Esophagus (tissue), 2 donors: Measurements from ENCODE around the gene PLA2G1B. TPM values are rescaled to one million over a fixed set of nuclear protein-coding genes. Genes with fewer than 3 reads are reported as not detected.

Source experiments
- H3K27ac ChIP-seq, 2 donors: one replicate each; pipeline ENCODE4 v1.5.1; 2013; ENCODE audit warnings: low read depth in 2 of 2, mild to moderate bottlenecking in 2 of 2, inconsistent platforms in 1 of 2, low read length in 1 of 2, moderate library complexity in 1 of 2
- H3K27me3 ChIP-seq, 2 donors: one replicate each; pipeline ENCODE4 v1.6.1; 2013; ENCODE audit warnings: low read length in 2 of 2, control low read depth in 1 of 2, mild to moderate bottlenecking in 1 of 2; ENCODE audit not compliant: insufficient read depth in 2 of 2, control insufficient read depth in 1 of 2
- H3K36me3 ChIP-seq, 2 donors: one replicate each; pipeline ENCODE4 v1.6.1; 2013; ENCODE audit warnings: low read length in 1 of 2; ENCODE audit not compliant: control insufficient read depth in 2 of 2, insufficient read depth in 2 of 2
- H3K4me1 ChIP-seq, 2 donors: one replicate each; pipeline ENCODE4 v1.6.1; 2013; ENCODE audit warnings: low read length in 1 of 2; ENCODE audit not compliant: control insufficient read depth in 2 of 2, insufficient read depth in 2 of 2
- H3K4me3 ChIP-seq, 2 donors: one replicate each; pipeline ENCODE4 v1.5.1; 2013; ENCODE audit warnings: low read length in 2 of 2, mild to moderate bottlenecking in 2 of 2, low read depth in 1 of 2, moderate library complexity in 1 of 2
- H3K9me3 ChIP-seq, 2 donors: one replicate each; pipeline ENCODE4 v1.6.1; 2013; ENCODE audit warnings: mild to moderate bottlenecking in 2 of 2, low read depth in 1 of 2, low read length in 1 of 2, moderate library complexity in 1 of 2; ENCODE audit not compliant: control insufficient read depth in 2 of 2, insufficient read depth in 1 of 2
- WGBS, 2 donors: extraction: QIAGEN DNeasy Blood & Tissue Kit; methylation state at CpG; one replicate each; pipeline ENCODE4 v1.1.7; 2013; 5-methylcytosine and 5-hydroxymethylcytosine counted together
- polyA plus RNA-seq, 2 donors: library from polyadenylated mRNA; stranded (reverse); fragments of 200-250 nt; gene quantifications; one replicate each; pipeline ENCODE4 v1.2.3, GENCODE V29; 2013
- donor health status: healthy with polysubstance abuse.
- donor health status: Bipolar disorder and iron deficiency.

Gene PLA2G1B
- polyA plus RNA-seq, 2 donors, result 0.25 to 0.57 TPM

- WGBS, 2 donors, result 1 to 6% methylated on average over 43 to 86 of the region's 86 CpGs
- H3K4me3 ChIP-seq, result peak overlapping the region; percentile 27 to 62
- H3K36me3 ChIP-seq, result no peaks in the 10 kb centered on the region
- H3K27ac ChIP-seq, result no peak overlapping the region
- H3K4me1 ChIP-seq, result peaks cover 0 to 5% of the 10 kb centered on the region in 2 donors
- peaks cover 0 to 14% of the 10 kb centered on the region in 2 donors for H3K27me3 ChIP-seq
- no peaks in the 10 kb centered on the region for H3K9me3 ChIP-seq
Observed at GRCh38 chr12:120367924-120368788, 40.6 kb upstream of the PLA2G1B start.

- Histone ChIP-seq H3K27ac (no peak overlapping the region), H3K9me3 (no peaks in the 10 kb centered on the region), H3K36me3 (no peaks in the 10 kb centered on the region), H3K4me1 (peaks cover 0 to 5% of the 10 kb centered on the region in 2 donors), H3K27me3 (peaks cover 0 to 14% of the 10 kb centered on the region in 2 donors), H3K4me3 (no peak overlapping the region)
- 38 to 45% methylated on average over 10 of the region's 10 CpGs for WGBS, 2 donors
Observed at GRCh38 chr12:120367233-120367923, 39.8 kb upstream of the PLA2G1B start.

- 75 to 83% methylated on average over 7 of the region's 7 CpGs for WGBS, 2 donors
- H3K36me3 ChIP-seq, result no peaks in the 10 kb centered on the region
- peaks cover 0 to 14% of the 10 kb centered on the region in 2 donors for H3K27me3 ChIP-seq
- H3K27ac ChIP-seq, result no peak overlapping the region
- peaks cover 0 to 5% of the 10 kb centered on the region in 2 donors for H3K4me1 ChIP-seq
- H3K9me3 ChIP-seq, result no peaks in the 10 kb centered on the region
- H3K4me3 ChIP-seq, result no peak overlapping the region
Observed at GRCh38 chr12:120366845-120367232, 39.3 kb upstream of the PLA2G1B start.

GRCh38 chr12:120366341-120366705 lies 38.7 kb upstream of the PLA2G1B start:
- no peak overlapping the region for H3K4me3 ChIP-seq
- H3K27ac ChIP-seq, result no peak overlapping the region
- 75 to 81% methylated on average over 7 of the region's 7 CpGs for WGBS, 2 donors
- H3K9me3 ChIP-seq, result no peaks in the 10 kb centered on the region
- H3K4me1 ChIP-seq, result peaks cover 0 to 9% of the 10 kb centered on the region in 2 donors
- no peaks in the 10 kb centered on the region for H3K36me3 ChIP-seq
- peaks cover 0 to 14% of the 10 kb centered on the region in 2 donors for H3K27me3 ChIP-seq

GRCh38 chr12:120365675-120366340 lies 38.2 kb upstream of the PLA2G1B start:
- 58 to 67% methylated on average over 13 of the region's 13 CpGs for WGBS, 2 donors
- H3K27me3 ChIP-seq, result peaks cover 0 to 12% of the 10 kb centered on the region in 2 donors
- H3K27ac ChIP-seq, result no peak overlapping the region
- H3K4me3 ChIP-seq, result no peak overlapping the region
- H3K4me1 ChIP-seq, result peaks cover 0 to 9% of the 10 kb centered on the region in 2 donors
- no peaks in the 10 kb centered on the region for H3K36me3 ChIP-seq
- H3K9me3 ChIP-seq, result no peaks in the 10 kb centered on the region

GRCh38 chr12:120364487-120364886 lies 36.9 kb upstream of the PLA2G1B start:
- peaks cover 0 to 9% of the 10 kb centered on the region in 2 donors for H3K27me3 ChIP-seq
- H3K27ac ChIP-seq, result no peak overlapping the region
- H3K4me3 ChIP-seq, result no peak overlapping the region
- H3K9me3 ChIP-seq, result no peaks in the 10 kb centered on the region
- 79 to 84% methylated on average over 6 of the region's 6 CpGs for WGBS, 2 donors
- H3K4me1 ChIP-seq, result peaks cover 0 to 9% of the 10 kb centered on the region in 2 donors
- no peaks in the 10 kb centered on the region for H3K36me3 ChIP-seq

- no peaks in the 10 kb centered on the region for H3K36me3 ChIP-seq
- 75 to 80% methylated on average over 9 of the region's 9 CpGs for WGBS, 2 donors
- H3K27ac ChIP-seq, result no peak overlapping the region
- peaks cover 0 to 6% of the 10 kb centered on the region in 2 donors for H3K4me1 ChIP-seq
- H3K9me3 ChIP-seq, result no peaks in the 10 kb centered on the region
- H3K27me3 ChIP-seq, result peaks cover 0 to 9% of the 10 kb centered on the region in 2 donors
- H3K4me3 ChIP-seq, result no peak overlapping the region
Observed at GRCh38 chr12:120363274-120363855, 35.8 kb upstream of the PLA2G1B start.

GRCh38 chr12:120362516-120363273 lies 35.1 kb upstream of the PLA2G1B start:
- Histone ChIP-seq H3K27ac (no peak overlapping the region), H3K27me3 (peaks cover 0 to 7% of the 10 kb centered on the region in 2 donors), H3K4me3 (no peak overlapping the region), H3K36me3 (no peaks in the 10 kb centered on the region), H3K4me1 (peaks cover 0 to 3% of the 10 kb centered on the region in 2 donors), H3K9me3 (no peaks in the 10 kb centered on the region)
- 77 to 87% methylated on average over 13 to 14 of the region's 14 CpGs for WGBS, 2 donors
